ENCODE results near the gene LIPC.

LIPC gene

DNA sequence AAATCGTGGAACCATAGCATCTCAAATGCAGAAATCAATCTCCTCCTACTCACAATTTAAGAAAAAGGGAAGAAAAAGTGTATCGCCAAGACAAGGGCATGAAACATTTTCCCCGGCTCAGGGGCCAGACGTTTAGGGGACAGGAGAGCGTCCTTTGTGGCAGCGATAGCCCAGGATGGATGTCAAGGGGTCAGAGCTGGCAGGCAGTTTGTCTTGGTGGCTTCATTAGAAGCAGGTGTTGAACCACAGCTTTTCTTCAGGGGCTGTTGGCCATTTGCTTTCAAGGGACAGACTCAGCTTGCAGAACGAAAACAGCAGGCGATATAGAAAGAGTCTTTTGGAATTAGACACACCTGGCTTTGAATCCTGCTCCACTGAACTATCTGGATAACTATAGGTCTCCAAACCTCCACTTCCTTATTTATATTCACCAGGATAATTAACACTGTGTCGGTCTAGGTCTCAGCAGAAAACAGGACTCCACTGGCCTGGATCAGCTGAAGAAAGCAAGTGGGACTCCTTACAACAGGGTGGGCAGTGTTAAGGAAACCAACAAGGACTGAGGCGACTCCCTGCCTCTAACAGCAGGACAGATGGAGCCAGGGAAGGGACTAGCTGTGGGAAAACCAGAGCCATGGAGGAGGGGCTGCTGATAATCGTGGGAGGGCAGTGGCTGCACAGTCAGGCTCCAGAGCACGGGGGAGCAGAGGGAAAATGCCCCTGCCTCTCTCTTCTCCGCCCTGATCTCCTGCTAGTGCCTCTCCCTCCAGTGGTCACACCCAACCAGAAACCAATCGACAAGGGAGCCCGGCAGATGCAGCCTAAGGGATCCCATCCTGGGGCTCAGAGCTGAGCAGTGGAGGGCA is 123.6 kb downstream of the LIPC start:
- no peak for TF ChIP-seq GATA2 (IDR thresholded peaks at IDR 0.05; ENCODE audit: low read depth, low read length)
- no peak for TF ChIP-seq GATA3 (IDR thresholded peaks at IDR 0.05; ENCODE audit: low read depth, low read length)

- TF ChIP-seq GATA3 (IDR thresholded peaks at IDR 0.05; ENCODE audit: low read depth, low read length) (no peak), GATA2 (IDR thresholded peaks at IDR 0.05; ENCODE audit: low read depth, low read length) (no peak)
Measured at GRCh38 chr15:58556028-58556361, 124.2 kb downstream of the LIPC start.

DNA sequence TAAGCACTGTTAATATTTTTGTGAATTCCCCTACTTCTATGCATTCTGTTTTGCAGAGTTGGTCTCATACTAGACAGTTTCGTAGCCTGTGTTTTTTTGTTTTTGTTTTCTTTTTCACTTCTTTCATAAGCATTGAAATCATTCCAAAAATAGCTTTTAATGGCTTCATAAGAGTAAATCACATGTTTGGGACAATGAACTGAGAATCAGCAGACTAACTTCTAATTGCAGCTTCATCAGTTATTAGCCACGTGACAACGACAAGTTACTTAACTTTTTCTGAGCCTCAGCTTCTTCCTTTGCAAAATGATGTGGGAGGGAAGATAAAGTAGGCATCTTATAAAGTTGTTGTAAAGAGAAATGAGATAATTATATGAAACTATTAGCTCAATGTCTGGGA is 124.8 kb downstream of the LIPC start:
- TF ChIP-seq GATA2 (IDR thresholded peaks at IDR 0.05; ENCODE audit: low read depth, low read length) (no peak), GATA3 (IDR thresholded peaks at IDR 0.05; ENCODE audit: low read depth, low read length) (no peak)

DNA sequence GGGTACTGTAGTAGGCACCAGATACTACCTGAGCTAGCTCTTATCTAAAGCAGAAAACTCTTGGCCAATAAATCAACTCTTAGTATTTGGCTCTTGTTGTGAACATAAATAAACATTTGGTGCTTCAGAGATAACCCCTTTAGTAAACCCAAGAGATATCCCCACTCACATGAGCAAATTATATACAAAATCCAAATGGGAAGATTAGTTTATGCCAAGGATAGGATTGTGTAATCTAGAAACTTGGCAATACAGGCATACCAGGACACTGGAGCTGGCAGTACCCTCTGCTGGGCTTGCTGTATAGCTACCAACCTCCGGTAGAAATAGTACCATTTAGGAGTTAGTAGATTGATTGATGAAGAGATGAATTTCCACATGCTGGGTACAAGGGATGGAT is 127.0 kb downstream of the LIPC start:
- TF ChIP-seq GATA3 (IDR thresholded peaks at IDR 0.05; ENCODE audit: low read depth, low read length) (no peak), GATA2 (IDR thresholded peaks at IDR 0.05; ENCODE audit: low read depth, low read length) (no peak)

DNA sequence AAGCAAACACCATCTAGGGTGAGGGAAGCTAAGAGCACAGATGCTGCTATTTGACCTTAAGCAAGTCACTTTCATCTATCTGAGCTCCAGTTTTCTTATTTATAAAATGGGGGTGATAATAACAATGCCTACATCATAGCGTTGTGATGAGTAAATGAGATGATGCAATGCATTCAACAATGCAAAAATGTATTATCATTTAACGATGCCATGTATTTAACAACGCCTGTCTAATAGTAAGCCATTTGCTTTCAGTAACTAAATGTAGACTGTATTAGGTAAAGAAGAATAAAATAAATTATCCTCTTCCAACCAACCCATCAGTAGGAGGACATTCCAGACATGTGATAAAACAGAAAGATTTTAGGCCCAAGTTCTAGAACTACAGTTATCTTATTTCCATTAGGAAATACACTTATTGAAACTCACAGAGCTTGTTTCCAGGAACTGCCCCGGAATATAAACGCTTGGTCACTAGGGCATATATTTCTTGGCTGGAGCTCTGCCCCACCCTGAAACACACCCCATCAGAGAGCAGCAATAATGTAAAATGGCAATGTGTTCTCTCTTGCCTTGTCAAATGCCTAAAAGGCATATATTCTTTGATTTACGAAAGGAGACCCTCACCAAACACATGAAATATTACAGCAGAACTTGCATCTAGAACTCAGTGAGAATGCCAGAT is 128.3 kb downstream of the LIPC start:
- no peak for TF ChIP-seq GATA3 (IDR thresholded peaks at IDR 0.05; ENCODE audit: low read depth, low read length)
- TF ChIP-seq GATA2 (IDR thresholded peaks at IDR 0.05; ENCODE audit: low read depth, low read length) = no peak

GRCh38 chr15:58561321-58561720 is 129.5 kb downstream of the LIPC start:
- TF ChIP-seq GATA3 (IDR thresholded peaks at IDR 0.05; ENCODE audit: low read depth, low read length) (no peak), GATA2 (IDR thresholded peaks at IDR 0.05; ENCODE audit: low read depth, low read length) (no peak)

- TF ChIP-seq GATA3 (IDR thresholded peaks at IDR 0.05; ENCODE audit: low read depth, low read length) (no peak), GATA2 (IDR thresholded peaks at IDR 0.05; ENCODE audit: low read depth, low read length) (no peak)
Measured at GRCh38 chr15:58562135-58562534, 130.3 kb downstream of the LIPC start.

DNA sequence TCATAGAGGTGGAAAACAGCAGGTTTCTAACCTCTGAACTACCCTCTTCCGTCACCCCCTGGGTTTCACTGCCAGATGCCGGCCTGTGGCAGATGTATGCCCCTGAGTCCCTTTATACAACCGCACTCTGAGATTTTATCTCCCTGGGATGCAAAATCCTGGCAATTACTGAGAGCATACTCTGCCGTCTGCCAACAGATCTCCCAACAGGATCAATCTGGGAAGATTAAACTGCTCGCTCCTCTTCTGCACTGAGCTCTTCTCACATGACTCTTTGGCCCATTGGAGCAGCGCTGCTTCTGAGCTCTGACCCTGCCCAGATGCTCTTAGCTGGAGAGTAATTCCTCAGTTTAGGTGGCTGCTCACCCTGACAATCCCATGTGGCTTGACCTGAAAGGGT is 133.2 kb downstream of the LIPC start:
- TF ChIP-seq GATA2 (IDR thresholded peaks at IDR 0.05; ENCODE audit: low read depth, low read length) (peak; percentile 90), GATA3 (IDR thresholded peaks at IDR 0.05; ENCODE audit: low read depth, low read length) (peak; percentile 60; the same call in 1 of the 2 replicates)

- TF ChIP-seq GATA2 (IDR thresholded peaks at IDR 0.05; ENCODE audit: low read depth, low read length) = no peak
- TF ChIP-seq GATA3 (IDR thresholded peaks at IDR 0.05; ENCODE audit: low read depth, low read length) = no peak
Measured at GRCh38 chr15:58565619-58566018, 133.8 kb downstream of the LIPC start.

DNA sequence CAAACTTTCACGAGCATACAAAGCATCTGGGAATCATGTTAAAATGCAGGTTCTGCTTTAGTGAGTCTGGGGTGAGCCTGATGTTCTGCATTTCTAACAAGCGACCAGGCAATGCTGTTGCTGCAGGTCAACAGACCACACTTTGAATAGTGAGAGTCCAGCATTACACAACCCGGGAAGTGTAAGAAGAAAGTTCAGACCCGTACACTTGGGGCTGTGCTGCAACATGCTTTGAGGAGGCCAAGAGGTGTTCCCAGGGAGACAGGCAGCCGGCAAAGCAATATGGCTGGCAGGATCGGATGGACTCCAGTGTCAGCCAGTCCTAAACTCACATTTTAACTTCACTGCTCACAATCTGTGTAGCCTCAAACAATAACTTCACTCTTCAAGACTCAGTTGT is 134.2 kb downstream of the LIPC start:
- TF ChIP-seq GATA2 (IDR thresholded peaks at IDR 0.05; ENCODE audit: low read depth, low read length) (no peak), GATA3 (IDR thresholded peaks at IDR 0.05; ENCODE audit: low read depth, low read length) (no peak)

DNA sequence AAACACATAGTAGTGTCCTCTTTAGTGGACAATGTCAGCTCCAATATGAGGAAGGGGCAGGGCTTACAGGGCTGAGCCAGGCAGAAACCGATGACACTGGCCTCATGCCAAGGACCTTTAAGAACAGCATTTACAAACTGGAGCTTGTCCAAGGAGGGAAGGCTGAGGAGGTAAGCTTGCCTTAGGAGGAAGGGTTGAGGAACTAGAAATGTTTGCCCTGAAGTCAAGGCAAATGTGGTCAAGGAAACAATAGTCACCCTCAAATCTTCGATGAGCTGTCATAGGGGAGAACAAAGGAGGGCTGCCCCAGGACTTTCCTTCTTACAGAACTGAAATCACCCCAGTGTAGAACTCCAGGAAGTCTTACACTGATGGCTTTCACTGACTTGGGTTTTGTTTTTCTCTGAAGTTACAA is 136.4 kb downstream of the LIPC start:
- TF ChIP-seq GATA2 (IDR thresholded peaks at IDR 0.05; ENCODE audit: low read depth, low read length) (no peak), GATA3 (IDR thresholded peaks at IDR 0.05; ENCODE audit: low read depth, low read length) (no peak)

GRCh38 chr15:58569455-58569854 is 137.7 kb downstream of the LIPC start:
- no peak for TF ChIP-seq GATA3 (IDR thresholded peaks at IDR 0.05; ENCODE audit: low read depth, low read length)
- TF ChIP-seq GATA2 (IDR thresholded peaks at IDR 0.05; ENCODE audit: low read depth, low read length) = no peak

GRCh38 chr15:58571491-58571890 is 139.7 kb downstream of the LIPC start:
- TF ChIP-seq GATA2 (IDR thresholded peaks at IDR 0.05; ENCODE audit: low read depth, low read length) (no peak), GATA3 (IDR thresholded peaks at IDR 0.05; ENCODE audit: low read depth, low read length) (no peak)

DNA sequence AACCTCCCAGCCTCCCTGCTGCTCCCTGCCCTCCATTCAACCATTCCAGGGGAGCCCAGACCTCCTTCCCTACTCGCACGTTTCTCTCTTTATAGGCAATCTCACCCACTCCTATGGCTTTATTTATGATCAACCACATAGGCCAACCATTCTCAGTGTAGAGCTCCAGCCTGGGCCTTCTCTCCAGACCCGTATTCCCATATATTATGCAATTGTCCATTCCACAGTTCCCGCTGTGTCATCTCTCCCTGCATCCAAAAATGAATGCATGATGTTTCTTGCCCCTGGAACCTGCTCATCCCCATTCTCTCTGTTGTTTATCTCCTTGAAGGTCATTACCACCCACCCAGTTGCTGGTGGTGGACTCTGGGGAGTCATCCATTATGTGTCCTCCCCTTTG is 140.7 kb downstream of the LIPC start:
- TF ChIP-seq GATA2 (IDR thresholded peaks at IDR 0.05; ENCODE audit: low read depth, low read length) (no peak), GATA3 (IDR thresholded peaks at IDR 0.05; ENCODE audit: low read depth, low read length) (no peak)

DNA sequence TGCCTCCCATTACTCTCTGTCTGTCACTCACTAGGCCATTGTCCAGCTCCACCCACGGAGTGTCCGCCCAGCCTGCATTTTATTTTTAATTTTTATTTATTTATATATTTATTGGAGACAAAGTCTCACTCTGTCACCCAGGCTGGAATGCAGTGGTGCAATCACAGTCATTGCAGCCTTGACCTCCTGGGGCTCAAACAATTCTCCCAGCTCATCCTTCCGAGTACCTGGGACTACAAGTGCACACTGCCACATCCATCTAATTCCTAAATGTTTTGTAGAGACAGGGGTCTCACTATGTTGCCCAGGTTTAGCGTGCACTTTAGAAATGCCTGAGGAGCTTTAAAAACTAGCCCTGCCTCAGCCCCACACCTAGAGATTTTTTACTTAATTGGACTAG is 141.5 kb downstream of the LIPC start:
- TF ChIP-seq GATA3 (IDR thresholded peaks at IDR 0.05; ENCODE audit: low read depth, low read length) (no peak), GATA2 (IDR thresholded peaks at IDR 0.05; ENCODE audit: low read depth, low read length) (no peak)
